Measurements from ENCODE around the gene IRF2.

Gene IRF2

DNA sequence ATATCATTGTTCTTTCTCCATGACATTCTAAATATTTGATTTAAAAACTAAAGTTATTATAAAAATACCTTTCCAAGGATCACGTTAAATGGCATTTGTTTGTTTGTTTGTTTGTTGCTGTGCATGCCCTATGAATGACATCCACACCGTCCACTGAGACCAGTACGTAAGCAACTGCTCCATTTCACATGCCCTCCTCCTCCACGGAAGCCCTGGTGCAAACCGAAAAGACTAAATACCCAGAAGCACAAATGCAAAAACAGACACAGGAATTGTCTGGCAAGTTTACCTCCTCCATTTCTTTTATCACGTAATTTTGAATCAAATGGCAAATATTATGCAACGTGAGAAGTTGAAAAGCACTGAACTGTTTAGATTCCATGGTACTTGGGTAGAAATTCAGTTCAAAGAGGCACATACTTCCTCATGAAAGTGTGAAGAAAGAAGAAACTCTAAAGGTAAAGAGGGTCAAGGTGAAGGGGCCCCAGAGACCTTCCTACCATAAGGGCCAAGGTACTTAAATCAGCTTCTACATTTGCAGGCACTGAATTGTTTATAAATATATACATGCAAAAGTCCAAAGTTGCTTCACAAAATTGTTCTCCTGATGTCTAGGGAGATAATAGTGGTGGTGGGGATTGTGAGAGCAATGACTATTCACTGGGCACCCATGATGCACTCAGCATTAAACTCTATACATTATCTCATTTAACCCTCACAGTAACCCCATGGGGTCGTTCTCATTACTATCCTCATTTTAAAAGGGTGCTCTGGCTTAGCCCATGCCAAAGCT, 23.4 kb downstream of the IRF2 start:
- no peak for DNase-seq (ENCODE audit: low read depth)

DNA sequence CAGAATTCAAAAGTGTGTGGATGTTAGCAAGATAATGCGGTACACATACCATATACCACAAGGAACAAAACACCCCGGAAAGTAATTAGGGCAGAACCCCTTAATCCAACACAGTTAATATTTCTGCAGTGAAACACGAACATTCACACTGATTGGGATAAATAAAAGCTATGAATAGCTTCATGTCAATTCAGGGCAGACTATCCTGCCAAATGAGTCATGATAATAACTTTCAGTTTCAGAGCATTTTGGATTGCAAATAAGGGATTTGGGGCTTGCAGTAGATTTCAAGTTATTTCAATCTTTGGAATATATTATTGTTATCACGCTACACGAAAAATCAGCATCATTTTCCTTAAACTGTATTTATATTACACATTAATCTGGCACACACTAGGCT, 24.3 kb downstream of the IRF2 start:
- no peak for DNase-seq (ENCODE audit: low read depth)

- no peak for DNase-seq (ENCODE audit: low read depth)
These were observed 25.5 kb downstream of the IRF2 start for GRCh38 chr4:184448821-184449220.

DNA sequence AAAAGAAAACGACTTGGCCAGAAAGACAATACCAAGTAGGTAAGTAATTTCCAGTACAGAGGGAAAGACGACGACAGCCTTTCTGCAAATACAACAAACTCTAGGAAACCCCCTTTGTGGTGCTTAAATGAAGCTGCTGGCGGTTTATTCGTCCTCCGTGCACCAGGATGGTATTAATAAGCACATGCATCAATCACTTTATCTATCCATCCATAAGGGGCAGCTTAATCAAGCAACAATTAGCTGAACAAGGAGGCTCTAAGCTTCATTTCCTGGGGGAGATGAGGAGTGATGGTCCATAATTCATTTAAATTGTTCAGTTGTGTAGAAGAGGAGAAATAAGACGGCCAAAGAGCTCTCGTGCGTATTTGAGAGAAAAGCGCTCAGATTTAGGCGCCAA, 26.2 kb downstream of the IRF2 start:
- no peak for DNase-seq (ENCODE audit: low read depth)

- no peak for DNase-seq (ENCODE audit: low read depth)
These were observed 26.7 kb downstream of the IRF2 start for GRCh38 chr4:184447664-184448063.

GRCh38 chr4:184446132-184446658, 28.2 kb downstream of the IRF2 start:
- DNase-seq (ENCODE audit: low read depth) = no peak

GRCh38 chr4:184444953-184445309, 29.4 kb downstream of the IRF2 start:
- DNase-seq (ENCODE audit: low read depth) = peak; percentile 10

GRCh38 chr4:184444215-184444952, 30.0 kb downstream of the IRF2 start:
- DNase-seq (ENCODE audit: low read depth) = no peak

DNA sequence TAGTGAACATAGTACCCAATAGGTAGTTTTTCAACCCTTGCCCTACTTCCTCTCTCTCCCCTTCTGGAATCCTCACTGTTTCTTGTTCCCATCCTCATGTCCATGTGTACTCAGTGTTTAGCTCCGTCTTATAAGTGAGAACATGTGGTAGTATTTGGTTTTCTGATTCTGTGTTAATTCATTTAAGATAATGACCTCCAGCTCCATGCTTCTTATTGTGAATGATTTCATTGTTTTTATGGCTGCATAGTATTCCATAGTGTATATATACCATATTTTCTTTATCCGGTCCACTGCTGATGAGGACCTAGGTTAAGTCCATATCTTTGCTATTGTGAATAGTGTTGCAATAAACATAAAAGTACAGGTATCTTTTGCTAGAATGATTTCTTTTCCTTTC, 31.0 kb downstream of the IRF2 start:
- DNase-seq (ENCODE audit: low read depth) = no peak

DNA sequence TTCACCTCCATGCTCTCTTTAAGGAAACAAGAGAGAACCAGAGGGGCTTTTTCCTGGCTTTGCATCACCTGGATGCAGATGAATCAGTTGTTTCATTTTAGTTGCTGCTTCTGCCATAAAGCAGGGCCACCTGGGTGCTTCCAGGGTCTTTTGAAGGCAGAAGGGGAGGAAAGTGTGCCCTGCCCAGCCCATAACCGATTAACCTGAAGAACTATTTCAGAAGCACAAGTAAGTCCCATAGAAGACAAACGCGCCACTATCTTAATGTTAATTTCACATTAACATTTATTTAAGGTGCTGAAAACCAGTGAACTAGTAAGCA, 32.1 kb downstream of the IRF2 start:
- DNase-seq (ENCODE audit: low read depth) = no peak

GRCh38 chr4:184441461-184442313, 32.7 kb downstream of the IRF2 start:
- no peak for DNase-seq (ENCODE audit: low read depth)

DNA sequence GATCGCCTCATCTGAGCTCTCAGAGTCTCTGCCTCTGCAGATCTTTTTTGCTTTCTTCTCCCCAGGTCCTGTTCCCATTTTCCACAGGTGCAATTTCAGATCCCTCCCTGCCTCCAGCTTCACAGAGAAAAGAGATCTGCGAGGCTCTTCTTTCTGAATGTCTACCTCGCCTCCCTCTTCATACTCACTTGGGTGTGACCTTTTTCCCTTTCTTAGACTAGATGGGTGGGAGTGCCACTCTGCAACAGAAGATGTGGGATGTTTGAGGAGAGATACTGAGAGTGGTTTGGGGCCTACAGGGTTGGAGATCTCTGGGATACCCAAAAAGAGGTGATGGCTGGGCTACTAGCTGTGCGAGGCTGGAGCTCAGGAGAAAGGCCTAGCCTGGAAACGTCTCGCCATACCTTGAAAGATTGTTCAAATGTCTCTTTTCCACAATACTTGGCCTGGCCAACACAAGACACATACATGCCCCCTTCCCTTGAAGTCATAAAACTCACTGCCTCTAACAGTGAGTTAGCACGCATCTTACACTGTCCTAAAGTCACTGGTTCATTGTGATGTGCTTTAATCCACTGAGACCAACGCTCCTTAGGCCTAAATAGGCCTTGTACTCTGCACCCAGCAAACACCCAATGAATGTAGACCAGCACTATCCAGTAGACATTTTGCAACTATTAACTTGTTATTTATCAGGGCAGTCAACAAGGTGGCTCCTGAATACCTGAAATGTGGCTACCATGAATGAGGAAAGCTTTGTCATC, 33.6 kb downstream of the IRF2 start:
- no peak for DNase-seq (ENCODE audit: low read depth)

DNA sequence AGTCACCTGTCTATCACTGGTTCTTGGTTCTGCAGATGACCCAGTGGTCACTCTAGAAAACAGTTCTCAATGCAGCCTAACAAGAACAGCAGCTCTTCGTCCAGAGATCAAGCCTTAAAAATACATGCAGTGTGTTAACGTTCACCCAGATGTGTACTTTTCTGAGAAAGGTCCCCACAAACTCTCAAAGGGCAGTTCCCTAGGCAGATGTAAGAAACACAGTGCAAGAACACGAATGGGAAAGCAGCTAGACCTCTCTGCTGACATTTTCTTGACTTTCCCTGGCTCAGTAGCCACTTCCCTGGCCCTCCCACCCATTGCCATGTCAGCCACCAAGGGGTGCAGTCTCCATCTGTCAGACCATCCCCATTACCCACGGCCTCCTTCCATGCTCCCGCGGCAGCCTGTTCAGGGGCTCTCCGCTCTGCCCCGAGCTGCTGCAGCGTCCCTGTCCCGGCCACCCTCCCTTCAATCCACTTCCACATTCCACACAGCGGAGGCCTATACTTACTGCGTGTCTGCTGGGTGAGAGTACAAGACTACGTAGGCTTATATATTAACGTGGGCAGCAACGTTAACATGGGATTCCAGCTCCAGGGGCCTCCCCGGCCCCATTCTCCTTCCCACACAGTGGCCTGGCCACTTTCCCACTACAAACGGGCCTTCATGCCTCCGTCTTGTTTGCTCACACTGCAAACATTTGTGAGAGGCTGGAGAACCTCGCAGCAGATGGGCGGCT, 34.3 kb downstream of the IRF2 start:
- no peak for DNase-seq (ENCODE audit: low read depth)

GRCh38 chr4:184439386-184439785, 35.0 kb downstream of the IRF2 start:
- no peak for DNase-seq (ENCODE audit: low read depth)

- no peak for DNase-seq (ENCODE audit: low read depth)
These were observed 36.0 kb downstream of the IRF2 start for GRCh38 chr4:184438375-184438774.

- DNase-seq (ENCODE audit: low read depth) = no peak
These were observed 36.6 kb downstream of the IRF2 start for GRCh38 chr4:184437565-184438265.

- no peak for DNase-seq (ENCODE audit: low read depth)
These were observed 39.8 kb downstream of the IRF2 start for GRCh38 chr4:184434501-184435066.

DNA sequence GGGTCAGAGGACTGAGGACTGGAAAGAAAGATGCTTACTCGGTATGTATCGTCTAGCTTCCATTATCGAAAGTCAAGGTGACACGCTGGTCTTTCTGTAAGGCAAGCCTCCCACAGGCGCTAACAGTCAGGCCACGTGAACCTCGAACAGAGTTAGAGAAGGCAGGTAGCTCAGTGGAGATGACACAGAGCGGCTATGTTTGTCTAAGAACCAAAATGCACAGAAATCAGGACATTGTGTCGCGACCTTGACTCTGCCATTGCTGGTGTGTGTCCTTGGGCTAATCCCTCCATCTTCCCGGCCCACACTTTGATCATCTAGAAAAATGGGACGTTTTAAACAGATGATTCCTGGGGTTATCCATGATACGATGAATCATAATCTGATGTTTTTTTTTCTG, 40.3 kb downstream of the IRF2 start:
- DNase-seq (ENCODE audit: low read depth) = no peak

- DNase-seq (ENCODE audit: low read depth) = no peak
These were observed 41.0 kb downstream of the IRF2 start for GRCh38 chr4:184433258-184433892.
